RWPE2 (cell line): Measurements from ENCODE around the gene CTNS.

ENCODE experiments used
- ATAC-seq: fragments of 200-7000 bp; cut with Tn5 transposase; 3 replicates; pipeline ENCODE4 v1.9.1; 2021; ENCODE audit warnings: low read depth
- DNase-seq: peaks from one replicate; pipeline ENCODE4 v3.0.0-alpha.2; 2020; ENCODE audit warnings: low spot score
- H3K27ac ChIP-seq: fragments of 450-650 bp; 2 replicates; pipeline ENCODE4 v1.5.1; 2017; ENCODE audit warnings: mild to moderate bottlenecking; ENCODE audit not compliant: poor library complexity, severe bottlenecking
- H3K27me3 ChIP-seq: fragments of 250-450 bp; sonication (Bioruptor Pico); 2 replicates; pipeline ENCODE4 v1.5.1; 2021; ENCODE audit warnings: mild to moderate bottlenecking, moderate library complexity; ENCODE audit not compliant: insufficient read depth, poor library complexity, severe bottlenecking
- H3K36me3 ChIP-seq: fragments of 250-450 bp; sonication (Bioruptor Pico); 2 replicates; pipeline ENCODE4 v1.5.1; 2020; ENCODE audit warnings: low read depth, mild to moderate bottlenecking, moderate library complexity
- H3K4me1 ChIP-seq: fragments of 250-450 bp; sonication (Bioruptor Pico); 2 replicates; pipeline ENCODE4 v1.5.1; 2021; ENCODE audit warnings: mild to moderate bottlenecking, moderate library complexity; ENCODE audit not compliant: insufficient read depth, poor library complexity, severe bottlenecking
- H3K4me3 ChIP-seq: fragments of 250-450 bp; sonication (Bioruptor Pico); 2 replicates; pipeline ENCODE4 v1.5.1; 2021; ENCODE audit warnings: mild to moderate bottlenecking, moderate library complexity; ENCODE audit not compliant: severe bottlenecking
- H3K9me3 ChIP-seq: fragments of 250-450 bp; sonication (Bioruptor Pico); 2 replicates; pipeline ENCODE4 v1.5.1; 2021; ENCODE audit warnings: mild to moderate bottlenecking, moderate library complexity; ENCODE audit not compliant: severe bottlenecking
- TF ChIP-seq, protein P1 (sequence below): fragments of 450-650 bp; IDR thresholded peaks from one replicate; pipeline ENCODE4 v1.5.1; 2017; ENCODE audit warnings: mild to moderate bottlenecking, moderate library complexity; ENCODE audit not compliant: poor library complexity, severe bottlenecking

Gene CTNS

DNA sequence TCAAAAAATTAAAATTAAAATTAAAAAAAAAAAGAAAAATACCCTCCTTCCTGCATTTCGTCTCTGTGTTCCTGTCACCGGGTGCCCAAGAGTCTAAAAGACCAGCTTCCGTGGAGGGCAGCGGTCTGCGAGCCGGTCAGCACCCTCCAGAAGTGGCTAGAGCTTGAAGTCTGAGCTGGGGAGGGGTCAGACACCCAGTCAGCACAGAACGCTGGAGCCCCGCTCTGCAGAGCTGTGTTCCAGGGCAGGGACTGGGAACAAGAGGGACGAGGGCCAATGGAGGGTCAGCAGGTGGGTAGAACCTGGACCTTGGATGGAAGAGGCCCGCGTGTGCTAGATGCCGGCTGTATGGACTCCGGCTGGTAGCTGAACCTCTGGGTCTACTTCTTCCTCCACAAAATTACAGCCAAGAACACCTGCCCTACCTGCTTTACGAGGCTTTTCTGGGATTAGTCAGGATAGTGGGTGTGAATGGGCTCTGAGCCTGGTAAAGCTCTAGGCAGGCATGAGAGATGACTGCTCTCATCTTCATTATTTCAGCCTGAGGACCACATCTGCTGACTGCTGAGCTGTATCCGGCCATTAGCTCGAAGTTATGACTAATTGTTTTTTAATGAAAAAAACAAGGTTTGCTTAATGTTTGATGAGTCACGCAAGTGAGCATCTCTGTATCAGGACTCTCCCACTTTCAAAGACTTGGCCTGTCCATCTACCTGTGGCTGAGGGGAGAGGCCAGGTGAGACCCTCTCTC lies 33.3 kb upstream of the CTNS start:
- H3K9me3 ChIP-seq = no peaks in the 10 kb centered on the region
- H3K4me1 ChIP-seq = peaks cover 9% of the 10 kb centered on the region
- H3K27ac ChIP-seq = peak overlapping the region; percentile 29
- TF ChIP-seq, protein P1, sequence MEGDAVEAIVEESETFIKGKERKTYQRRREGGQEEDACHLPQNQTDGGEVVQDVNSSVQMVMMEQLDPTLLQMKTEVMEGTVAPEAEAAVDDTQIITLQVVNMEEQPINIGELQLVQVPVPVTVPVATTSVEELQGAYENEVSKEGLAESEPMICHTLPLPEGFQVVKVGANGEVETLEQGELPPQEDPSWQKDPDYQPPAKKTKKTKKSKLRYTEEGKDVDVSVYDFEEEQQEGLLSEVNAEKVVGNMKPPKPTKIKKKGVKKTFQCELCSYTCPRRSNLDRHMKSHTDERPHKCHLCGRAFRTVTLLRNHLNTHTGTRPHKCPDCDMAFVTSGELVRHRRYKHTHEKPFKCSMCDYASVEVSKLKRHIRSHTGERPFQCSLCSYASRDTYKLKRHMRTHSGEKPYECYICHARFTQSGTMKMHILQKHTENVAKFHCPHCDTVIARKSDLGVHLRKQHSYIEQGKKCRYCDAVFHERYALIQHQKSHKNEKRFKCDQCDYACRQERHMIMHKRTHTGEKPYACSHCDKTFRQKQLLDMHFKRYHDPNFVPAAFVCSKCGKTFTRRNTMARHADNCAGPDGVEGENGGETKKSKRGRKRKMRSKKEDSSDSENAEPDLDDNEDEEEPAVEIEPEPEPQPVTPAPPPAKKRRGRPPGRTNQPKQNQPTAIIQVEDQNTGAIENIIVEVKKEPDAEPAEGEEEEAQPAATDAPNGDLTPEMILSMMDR = no peak
- ATAC-seq (peak; percentile 100), DNase-seq (peak; percentile 74)
- peaks cover 6% of the 10 kb centered on the region for H3K36me3 ChIP-seq
- H3K27me3 ChIP-seq = no peaks in the 10 kb centered on the region
- H3K4me3 ChIP-seq = no peak overlapping the region

DNA sequence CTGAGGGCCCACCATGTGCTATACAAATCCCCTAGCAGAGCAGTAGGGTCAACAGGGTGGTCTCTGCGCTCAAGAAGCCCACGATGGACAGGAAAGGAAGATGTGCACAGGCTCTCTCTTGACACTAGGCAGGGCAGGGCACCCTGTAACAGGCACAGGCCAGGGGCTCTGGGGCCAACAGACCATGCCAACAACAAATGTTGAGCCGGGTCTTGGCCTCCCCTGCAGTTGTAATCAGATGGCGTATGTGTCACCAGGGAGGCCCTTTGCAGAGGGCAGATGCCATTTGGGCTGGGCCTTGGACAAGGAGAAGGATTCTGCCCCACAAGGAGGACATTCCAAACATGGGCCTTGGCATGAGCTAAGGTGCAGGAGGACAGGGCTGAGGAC lies 32.7 kb upstream of the CTNS start:
- Histone ChIP-seq H3K27ac (peak overlapping the region; percentile 29), H3K36me3 (peaks cover 8% of the 10 kb centered on the region), H3K4me3 (no peak overlapping the region), H3K27me3 (no peaks in the 10 kb centered on the region), H3K9me3 (no peaks in the 10 kb centered on the region), H3K4me1 (peaks cover 10% of the 10 kb centered on the region)
- ATAC-seq (peak; percentile 22), DNase-seq (no peak)
- TF ChIP-seq, protein P1 = no peak

DNA sequence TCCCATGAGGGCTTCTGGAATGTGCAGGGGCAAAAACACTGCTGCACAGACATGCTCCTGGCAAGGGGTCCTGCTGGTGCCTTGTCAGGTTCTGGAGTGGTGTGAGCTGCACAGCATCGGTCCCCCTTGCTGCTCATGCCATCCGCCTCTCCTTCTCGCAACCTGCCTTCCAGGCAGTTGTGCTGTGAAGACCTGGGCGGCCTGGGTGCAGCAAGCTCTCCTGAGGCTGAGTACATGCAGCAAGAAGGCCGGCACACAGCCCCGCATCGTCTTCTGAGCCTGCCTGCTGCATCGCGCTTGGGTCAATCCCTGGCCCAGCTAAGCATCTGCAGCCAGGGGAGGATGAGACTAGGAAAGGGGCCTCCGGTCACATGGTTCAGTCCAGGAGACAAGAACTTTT lies 26.9 kb upstream of the CTNS start:
- peaks cover 45% of the 10 kb centered on the region for H3K36me3 ChIP-seq
- H3K4me3 ChIP-seq = no peak overlapping the region
- peaks cover 6% of the 10 kb centered on the region for H3K4me1 ChIP-seq
- no peaks in the 10 kb centered on the region for H3K27me3 ChIP-seq
- DNase-seq = no peak
- no peaks in the 10 kb centered on the region for H3K9me3 ChIP-seq
- ATAC-seq = no peak
- TF ChIP-seq, protein P1 = no peak
- H3K27ac ChIP-seq = no peak overlapping the region

DNA sequence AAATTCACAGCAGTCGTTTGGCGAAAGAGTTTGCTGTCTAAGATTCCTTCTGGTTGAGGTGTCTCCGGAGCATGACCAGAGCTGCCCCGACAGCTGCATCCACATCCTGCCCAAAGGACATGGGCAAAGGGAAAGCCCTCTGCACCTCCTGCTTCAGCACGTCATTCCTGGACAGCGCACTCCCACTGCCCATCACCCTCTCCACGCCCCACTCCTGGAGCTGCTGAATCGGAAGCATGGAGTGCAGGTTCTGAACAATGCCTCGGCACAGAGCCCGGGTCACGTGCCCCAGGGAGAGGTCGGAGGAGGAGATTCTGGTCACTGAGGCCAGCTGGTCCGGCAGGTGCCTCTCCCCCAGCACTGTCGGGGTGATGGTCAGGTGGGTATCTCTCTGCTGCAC lies 26.0 kb upstream of the CTNS start:
- Histone ChIP-seq H3K36me3 (peaks cover 45% of the 10 kb centered on the region), H3K27me3 (no peaks in the 10 kb centered on the region), H3K27ac (no peak overlapping the region), H3K4me3 (no peak overlapping the region), H3K9me3 (no peaks in the 10 kb centered on the region), H3K4me1 (peaks cover 6% of the 10 kb centered on the region)
- ATAC-seq = no peak
- TF ChIP-seq, protein P1 = no peak
- no peak for DNase-seq

DNA sequence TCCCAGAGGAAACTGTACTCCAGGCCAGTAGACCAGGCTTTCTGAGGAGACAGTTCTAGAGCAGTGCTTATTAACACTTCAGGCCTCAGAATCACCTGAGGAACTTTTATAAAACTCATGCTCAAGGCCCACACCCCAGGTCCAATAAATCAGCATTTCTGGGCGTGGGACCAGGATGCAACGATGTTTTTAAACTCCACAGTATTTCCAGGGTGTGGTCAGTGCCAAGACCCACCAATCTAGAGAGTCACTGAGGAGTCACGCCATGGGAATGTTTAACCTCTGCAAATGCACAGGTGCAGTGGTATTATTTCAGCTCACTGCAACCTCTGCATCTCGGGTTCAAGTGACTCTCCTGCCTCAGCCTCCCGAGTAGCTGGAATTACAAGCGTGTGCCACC lies 23.4 kb upstream of the CTNS start:
- TF ChIP-seq, protein P1 = no peak
- no peak overlapping the region for H3K4me3 ChIP-seq
- H3K27ac ChIP-seq = no peak overlapping the region
- no peaks in the 10 kb centered on the region for H3K9me3 ChIP-seq
- ATAC-seq = no peak
- peaks cover 52% of the 10 kb centered on the region for H3K36me3 ChIP-seq
- no peak for DNase-seq
- H3K4me1 ChIP-seq = peaks cover 6% of the 10 kb centered on the region
- no peaks in the 10 kb centered on the region for H3K27me3 ChIP-seq
